Nephron progenitor cell (in vitro differentiated cells): ENCODE results near the gene TSPAN32.

ENCODE experiments used
- DNase-seq: peaks from one replicate; pipeline ENCODE4 v3.0.0; 2021
- H3K27ac Mint-ChIP-seq: 2 replicates; pipeline ENCODE4 v1.8.0; 2021; ENCODE audit warnings: mild to moderate bottlenecking, moderate library complexity, mixed read lengths
- H3K27me3 Mint-ChIP-seq: 2 replicates; pipeline ENCODE4 v1.8.0; 2021; ENCODE audit warnings: mild to moderate bottlenecking, low read depth, mixed read lengths; ENCODE audit not compliant: poor library complexity
- H3K36me3 Mint-ChIP-seq: 2 replicates; pipeline ENCODE4 v1.8.0; 2021; ENCODE audit warnings: low read depth, mixed read lengths
- H3K4me1 Mint-ChIP-seq: 2 replicates; pipeline ENCODE4 v1.8.0; 2021; ENCODE audit warnings: mixed read lengths
- H3K4me3 Mint-ChIP-seq: 2 replicates; pipeline ENCODE4 v1.8.0; 2021; ENCODE audit warnings: mild to moderate bottlenecking, moderate library complexity, mixed read lengths
- H3K9me3 Mint-ChIP-seq: 2 replicates; pipeline ENCODE4 v1.8.0; 2021; ENCODE audit warnings: mild to moderate bottlenecking, moderate library complexity, mixed read lengths
- TF ChIP-seq, protein P1 (sequence below): fragments of 200-600 bp; sonication (generic); IDR thresholded peaks from 2 replicates; pipeline ENCODE4 v1.5.0; 2021; ENCODE audit warnings: antibody characterized with exemption

Gene TSPAN32

GRCh38 chr11:2307501-2308331 is 5.9 kb downstream of the TSPAN32 start:
- Mint-ChIP-seq H3K4me3 (no peak overlapping the region), H3K27ac (no peak overlapping the region), H3K36me3 (no peaks in the 10 kb centered on the region), H3K27me3 (no peaks in the 10 kb centered on the region), H3K9me3 (no peaks in the 10 kb centered on the region), H3K4me1 (peaks cover 33% of the 10 kb centered on the region)
- TF ChIP-seq, protein P1, sequence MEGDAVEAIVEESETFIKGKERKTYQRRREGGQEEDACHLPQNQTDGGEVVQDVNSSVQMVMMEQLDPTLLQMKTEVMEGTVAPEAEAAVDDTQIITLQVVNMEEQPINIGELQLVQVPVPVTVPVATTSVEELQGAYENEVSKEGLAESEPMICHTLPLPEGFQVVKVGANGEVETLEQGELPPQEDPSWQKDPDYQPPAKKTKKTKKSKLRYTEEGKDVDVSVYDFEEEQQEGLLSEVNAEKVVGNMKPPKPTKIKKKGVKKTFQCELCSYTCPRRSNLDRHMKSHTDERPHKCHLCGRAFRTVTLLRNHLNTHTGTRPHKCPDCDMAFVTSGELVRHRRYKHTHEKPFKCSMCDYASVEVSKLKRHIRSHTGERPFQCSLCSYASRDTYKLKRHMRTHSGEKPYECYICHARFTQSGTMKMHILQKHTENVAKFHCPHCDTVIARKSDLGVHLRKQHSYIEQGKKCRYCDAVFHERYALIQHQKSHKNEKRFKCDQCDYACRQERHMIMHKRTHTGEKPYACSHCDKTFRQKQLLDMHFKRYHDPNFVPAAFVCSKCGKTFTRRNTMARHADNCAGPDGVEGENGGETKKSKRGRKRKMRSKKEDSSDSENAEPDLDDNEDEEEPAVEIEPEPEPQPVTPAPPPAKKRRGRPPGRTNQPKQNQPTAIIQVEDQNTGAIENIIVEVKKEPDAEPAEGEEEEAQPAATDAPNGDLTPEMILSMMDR, result no peak
- no peak for DNase-seq

GRCh38 chr11:2308713-2309112 is 6.9 kb downstream of the TSPAN32 start:
- Mint-ChIP-seq H3K9me3 (no peaks in the 10 kb centered on the region), H3K36me3 (no peaks in the 10 kb centered on the region), H3K27me3 (no peaks in the 10 kb centered on the region)

DNA sequence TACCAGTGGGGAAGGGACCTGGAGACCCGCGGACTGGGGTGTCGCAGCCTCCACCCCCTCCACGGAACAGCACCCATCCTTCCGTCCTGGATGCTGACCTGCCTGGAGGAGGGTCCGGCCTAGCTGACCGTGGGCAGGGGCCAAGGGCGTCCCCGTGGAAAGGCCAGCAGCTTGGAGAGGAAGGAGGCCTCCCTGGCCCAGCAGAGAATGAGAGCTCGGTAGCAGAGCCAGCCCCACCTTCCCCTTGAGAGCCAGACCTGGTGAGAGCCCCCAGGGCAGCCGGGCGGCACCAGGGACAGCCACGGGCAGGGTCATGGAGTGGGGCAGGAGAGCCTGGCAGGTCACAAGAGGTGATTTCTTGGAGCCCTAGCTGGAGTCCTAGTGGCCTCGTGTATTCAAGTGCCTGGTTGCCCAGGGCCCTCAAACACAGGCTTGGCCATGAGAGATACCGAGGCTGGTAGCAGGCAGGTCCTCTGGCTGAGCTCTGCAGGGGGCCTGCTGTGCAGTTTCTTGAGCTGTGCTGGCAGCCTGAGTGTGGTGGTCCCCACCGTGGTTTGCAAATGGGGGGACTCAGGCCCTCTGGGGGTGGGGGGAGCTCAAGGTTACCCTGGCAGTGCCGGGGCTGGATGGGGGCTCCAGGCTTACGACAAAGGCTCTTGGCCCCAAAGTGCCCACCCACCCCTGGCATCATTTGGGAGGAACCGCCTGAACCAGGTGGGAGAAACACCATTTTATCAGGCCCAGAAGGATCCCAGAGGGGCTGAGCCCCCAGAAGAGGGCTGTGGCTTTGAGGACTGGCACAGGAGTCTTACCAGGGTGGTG is 7.6 kb downstream of the TSPAN32 start:
- DNase-seq, result no peak
- H3K36me3 Mint-ChIP-seq, result no peaks in the 10 kb centered on the region
- no peaks in the 10 kb centered on the region for H3K27me3 Mint-ChIP-seq
- TF ChIP-seq, protein P1, result no peak
- H3K9me3 Mint-ChIP-seq, result no peaks in the 10 kb centered on the region
- H3K4me3 Mint-ChIP-seq, result no peak overlapping the region
- no peak overlapping the region for H3K27ac Mint-ChIP-seq
- H3K4me1 Mint-ChIP-seq, result peaks cover 22% of the 10 kb centered on the region

More at GRCh38 chr11:2308713-2309112, 6.9 kb downstream of the TSPAN32 start:
- peaks cover 30% of the 10 kb centered on the region for H3K4me1 Mint-ChIP-seq
- DNase-seq, result no peak
- no peak overlapping the region for H3K4me3 Mint-ChIP-seq
- TF ChIP-seq, protein P1, result no peak
- H3K27ac Mint-ChIP-seq, result no peak overlapping the region

DNA sequence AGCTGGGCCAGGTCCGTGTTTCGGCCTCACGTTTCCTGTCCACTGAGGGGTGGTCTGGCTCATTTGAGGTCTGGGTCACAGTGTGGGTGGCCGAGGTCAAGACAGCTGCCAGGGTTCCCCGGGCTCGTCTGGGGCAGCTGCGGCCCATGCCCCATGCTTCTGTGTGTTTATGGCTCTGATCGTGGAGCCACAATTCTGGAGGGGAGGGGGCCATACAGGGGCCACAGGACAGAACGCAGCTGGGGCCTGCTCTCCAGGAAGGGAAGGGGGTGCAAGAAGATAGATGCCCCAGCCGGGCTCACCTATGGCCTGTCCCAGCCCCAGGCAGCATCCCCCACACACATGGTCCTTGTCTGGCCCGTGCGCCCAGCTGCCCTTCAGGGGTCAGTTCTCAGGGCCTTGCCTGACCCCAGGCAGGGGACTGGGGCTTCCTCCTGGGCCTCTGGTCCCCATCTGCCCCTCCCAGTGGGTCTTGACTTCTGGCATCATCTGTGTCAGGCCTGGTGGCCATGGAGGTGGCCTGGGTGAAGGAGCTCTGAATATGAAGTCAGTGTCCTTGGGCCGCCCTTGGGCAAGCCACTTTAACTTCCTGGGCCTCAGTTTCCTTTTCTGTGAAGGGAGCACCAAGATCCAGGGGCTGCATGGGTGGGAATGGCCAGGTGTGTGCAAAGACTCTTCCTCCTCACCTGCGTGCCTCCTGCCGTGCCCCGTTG is 8.4 kb downstream of the TSPAN32 start:
- Mint-ChIP-seq H3K4me1 (peaks cover 27% of the 10 kb centered on the region), H3K9me3 (no peaks in the 10 kb centered on the region), H3K27me3 (no peaks in the 10 kb centered on the region), H3K4me3 (no peak overlapping the region), H3K36me3 (no peaks in the 10 kb centered on the region), H3K27ac (no peak overlapping the region)
- TF ChIP-seq, protein P1, result no peak
- DNase-seq, result no peak

GRCh38 chr11:2310786-2311352 is 9.1 kb downstream of the TSPAN32 start:
- TF ChIP-seq, protein P1, result no peak

More at GRCh38 chr11:2310786-2311352, 9.1 kb downstream of the TSPAN32 start:
- Mint-ChIP-seq H3K27me3 (no peaks in the 10 kb centered on the region), H3K36me3 (no peaks in the 10 kb centered on the region), H3K9me3 (no peaks in the 10 kb centered on the region), H3K4me1 (peaks cover 24% of the 10 kb centered on the region), H3K27ac (no peak overlapping the region), H3K4me3 (no peak overlapping the region)
- no peak for DNase-seq
